IMR-90 (cell line): ENCODE results near the gene KCNK5.

Experiments
- POLR2A ChIP-seq: IDR thresholded peaks from 2 replicates; pipeline ENCODE4 v1.6.1; 2012; ENCODE audit warnings: mild to moderate bottlenecking, low read depth, low read length
- RAD21 ChIP-seq: IDR thresholded peaks from 2 replicates; pipeline ENCODE4 v1.6.1; 2012; ENCODE audit warnings: low read length, improper control_type of control experiment
- SMC3 ChIP-seq: fragments of 150-350 bp; IDR thresholded peaks from 2 replicates; pipeline ENCODE4 v1.6.1; 2016; ENCODE audit warnings: low read depth, mild to moderate bottlenecking, antibody characterized with exemption, low read length, moderate library complexity

GRCh38 chr6:39198528-39198927 is 30.7 kb downstream of the KCNK5 start:
- TF ChIP-seq RAD21 (no peak), POLR2A (no peak), SMC3 (no peak)
